Cortex of kidney (tissue), 1 donor: Measurements from ENCODE around the gene GLIS1.

Experiments used
- DNase-seq: peaks from one replicate; lab custom pipeline; 2025; lab: John Stamatoyannopoulos, UW

The GLIS1 gene

GRCh38 chr1:53717025-53717804, 21.7 kb downstream of the GLIS1 start:
- no peak for DNase-seq

- no peak for DNase-seq
Measured at GRCh38 chr1:53716150-53716549, 22.8 kb downstream of the GLIS1 start.

GRCh38 chr1:53715478-53715877, 23.5 kb downstream of the GLIS1 start:
- DNase-seq, result no peak

- DNase-seq, result no peak
Measured at GRCh38 chr1:53712276-53712675, 26.7 kb downstream of the GLIS1 start.

GRCh38 chr1:53710584-53710983, 28.4 kb downstream of the GLIS1 start:
- no peak for DNase-seq

- DNase-seq, result no peak
Measured at GRCh38 chr1:53708687-53709086, 30.3 kb downstream of the GLIS1 start.

- DNase-seq, result no peak
Measured at GRCh38 chr1:53706356-53706755, 32.6 kb downstream of the GLIS1 start.

- no peak for DNase-seq
Measured at GRCh38 chr1:53705446-53706096, 33.4 kb downstream of the GLIS1 start.

- no peak for DNase-seq
Measured at GRCh38 chr1:53704804-53705445, 34.0 kb downstream of the GLIS1 start.

GRCh38 chr1:53704304-53704703, 34.7 kb downstream of the GLIS1 start:
- DNase-seq, result no peak

- no peak for DNase-seq
Measured at GRCh38 chr1:53703174-53703573, 35.8 kb downstream of the GLIS1 start.

GRCh38 chr1:53702341-53702740, 36.6 kb downstream of the GLIS1 start:
- DNase-seq, result no peak

GRCh38 chr1:53700776-53701175, 38.2 kb downstream of the GLIS1 start:
- DNase-seq, result no peak

- DNase-seq, result no peak
Measured at GRCh38 chr1:53699981-53700380, 39.0 kb downstream of the GLIS1 start.

GRCh38 chr1:53698384-53698980, 40.5 kb downstream of the GLIS1 start:
- DNase-seq, result no peak

- DNase-seq, result no peak
Measured at GRCh38 chr1:53697721-53698383, 41.1 kb downstream of the GLIS1 start.

- DNase-seq, result no peak
Measured at GRCh38 chr1:53696990-53697389, 42.0 kb downstream of the GLIS1 start.

GRCh38 chr1:53696571-53696970, 42.4 kb downstream of the GLIS1 start:
- no peak for DNase-seq

- DNase-seq, result no peak
Measured at GRCh38 chr1:53696051-53696450, 42.9 kb downstream of the GLIS1 start.

- no peak for DNase-seq
Measured at GRCh38 chr1:53695116-53695515, 43.8 kb downstream of the GLIS1 start.

GRCh38 chr1:53694718-53695091, 44.3 kb downstream of the GLIS1 start:
- DNase-seq, result no peak
